ENCODE results near the gene CCDC97.

DNA sequence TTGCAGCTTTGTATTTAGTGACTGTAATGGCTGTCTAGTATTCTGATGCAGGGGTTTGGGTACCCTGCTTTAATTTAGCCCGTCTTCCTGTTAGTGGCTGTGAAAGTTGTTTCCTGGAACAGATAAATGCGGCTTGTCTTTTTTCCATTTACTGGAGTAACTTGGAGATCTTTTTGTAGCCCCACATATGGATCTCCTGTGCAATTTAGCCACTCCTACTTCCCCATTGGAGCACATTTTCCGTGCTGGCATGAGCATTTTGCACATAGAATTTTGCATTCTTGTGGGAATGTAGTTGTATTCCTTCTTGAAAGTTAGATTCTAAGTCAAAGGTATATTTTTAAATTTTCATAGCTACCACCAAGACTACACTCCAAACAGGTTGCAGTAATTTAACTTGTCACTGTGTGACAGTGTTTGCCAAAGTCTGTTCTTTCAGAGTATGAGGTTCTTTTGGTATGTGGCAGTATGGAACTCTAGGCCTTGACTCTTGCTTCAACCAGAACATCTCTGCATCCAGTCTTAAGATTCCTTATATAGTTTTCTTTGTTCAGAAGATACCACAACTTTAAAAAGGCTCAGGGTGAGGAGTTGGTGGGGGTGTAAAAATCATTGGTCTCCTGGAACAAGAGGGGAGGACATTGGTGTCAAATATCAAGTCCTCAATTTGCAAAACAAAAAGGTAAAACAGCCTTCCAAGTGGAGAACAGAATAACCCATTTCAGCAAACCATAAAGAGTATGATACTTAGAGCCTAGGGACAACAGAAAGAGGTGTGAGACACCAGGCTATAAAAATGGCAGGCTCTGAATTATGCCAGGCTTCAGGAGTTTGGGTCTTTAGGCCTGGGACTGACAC, 21.1 kb upstream of the CCDC97 start:
- TF ChIP-seq, protein P1, sequence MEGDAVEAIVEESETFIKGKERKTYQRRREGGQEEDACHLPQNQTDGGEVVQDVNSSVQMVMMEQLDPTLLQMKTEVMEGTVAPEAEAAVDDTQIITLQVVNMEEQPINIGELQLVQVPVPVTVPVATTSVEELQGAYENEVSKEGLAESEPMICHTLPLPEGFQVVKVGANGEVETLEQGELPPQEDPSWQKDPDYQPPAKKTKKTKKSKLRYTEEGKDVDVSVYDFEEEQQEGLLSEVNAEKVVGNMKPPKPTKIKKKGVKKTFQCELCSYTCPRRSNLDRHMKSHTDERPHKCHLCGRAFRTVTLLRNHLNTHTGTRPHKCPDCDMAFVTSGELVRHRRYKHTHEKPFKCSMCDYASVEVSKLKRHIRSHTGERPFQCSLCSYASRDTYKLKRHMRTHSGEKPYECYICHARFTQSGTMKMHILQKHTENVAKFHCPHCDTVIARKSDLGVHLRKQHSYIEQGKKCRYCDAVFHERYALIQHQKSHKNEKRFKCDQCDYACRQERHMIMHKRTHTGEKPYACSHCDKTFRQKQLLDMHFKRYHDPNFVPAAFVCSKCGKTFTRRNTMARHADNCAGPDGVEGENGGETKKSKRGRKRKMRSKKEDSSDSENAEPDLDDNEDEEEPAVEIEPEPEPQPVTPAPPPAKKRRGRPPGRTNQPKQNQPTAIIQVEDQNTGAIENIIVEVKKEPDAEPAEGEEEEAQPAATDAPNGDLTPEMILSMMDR (IDR thresholded peaks at IDR 0.05): no peak
- TF ChIP-seq POLR2A (IDR thresholded peaks at IDR 0.05): no peak
